Measurements from ENCODE around the gene ANK3.

Gene ANK3

GRCh38 chr10:60044971-60045370, 344.7 kb downstream of the ANK3 start:
- no peak overlapping the region for H3K27ac ChIP-seq
- no peak for TF ChIP-seq CTCF (conservative IDR thresholded peaks at IDR 0.05; ENCODE audit: low read depth)
- ChIA-PET CTCF (interaction anchor here (1.1 kb wide), 1 partner anchor 216 kb away, joined by 5 read pairs; no protein-coding TSS in a partner anchor), POLR2A (ENCODE audit: low non-redundant PET) (no interaction called here)
- no peak for DNase-seq (ENCODE audit: low spot score)

DNA sequence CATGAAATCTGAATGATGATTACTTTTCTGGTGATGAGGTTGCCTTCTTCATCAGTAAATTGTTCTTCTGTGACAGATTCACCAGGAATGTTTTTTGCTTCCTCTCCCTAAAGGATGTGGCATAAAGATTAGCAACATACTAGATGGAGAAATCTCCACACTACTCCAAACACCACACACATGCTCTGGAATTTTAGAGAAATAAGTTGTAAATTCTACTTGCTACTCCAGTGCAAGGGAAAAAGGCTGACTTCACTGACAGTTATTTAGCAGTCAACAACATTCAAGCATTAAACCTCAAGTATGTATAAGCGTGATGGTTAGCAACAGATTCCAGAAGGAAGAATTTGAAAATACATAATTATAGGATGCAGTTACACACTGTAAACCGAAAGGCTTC, 345.4 kb downstream of the ANK3 start:
- no peak for DNase-seq (ENCODE audit: low spot score)
- no peak for TF ChIP-seq CTCF (conservative IDR thresholded peaks at IDR 0.05; ENCODE audit: low read depth)
- POLR2A ChIA-PET (ENCODE audit: low non-redundant PET) = no interaction called here
- CTCF ChIA-PET = interaction anchor here (1.1 kb wide), 1 partner anchor 215 kb away, joined by 5 read pairs; no protein-coding TSS in a partner anchor
- no peak overlapping the region for H3K27ac ChIP-seq

- POLR2A ChIA-PET (ENCODE audit: low non-redundant PET) = no interaction called here
- no peak for TF ChIP-seq CTCF (conservative IDR thresholded peaks at IDR 0.05; ENCODE audit: low read depth)
- CTCF ChIA-PET = no interaction called here
- DNase-seq (ENCODE audit: low spot score) = no peak
- H3K27ac ChIP-seq = no peak overlapping the region
Measured at GRCh38 chr10:60043561-60044241, 346.0 kb downstream of the ANK3 start.

GRCh38 chr10:60042914-60043313, 346.8 kb downstream of the ANK3 start:
- DNase-seq (ENCODE audit: low spot score) = no peak
- ChIA-PET CTCF (no interaction called here), POLR2A (ENCODE audit: low non-redundant PET) (no interaction called here)
- TF ChIP-seq CTCF (conservative IDR thresholded peaks at IDR 0.05; ENCODE audit: low read depth) = no peak
- no peak overlapping the region for H3K27ac ChIP-seq

DNA sequence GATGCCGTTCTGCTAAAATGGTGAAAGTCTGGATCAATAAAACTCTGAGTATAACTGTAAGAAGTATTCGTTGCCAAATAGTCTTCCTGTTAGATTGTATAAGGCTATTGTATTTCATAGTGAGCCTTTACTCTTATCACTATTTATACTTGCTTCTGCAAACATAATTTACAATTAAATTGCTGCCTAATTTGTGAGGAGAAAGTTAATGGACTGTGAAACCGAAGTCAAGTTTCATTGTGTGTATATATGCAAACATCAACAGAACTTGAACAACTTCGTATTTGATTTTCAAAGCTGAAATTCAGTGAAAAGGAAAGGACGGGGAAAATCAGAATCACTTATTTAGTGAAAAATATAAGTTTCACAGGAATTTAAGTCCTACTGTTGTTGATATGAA, 347.4 kb downstream of the ANK3 start:
- ChIA-PET POLR2A (ENCODE audit: low non-redundant PET) (no interaction called here), CTCF (no interaction called here)
- DNase-seq (ENCODE audit: low spot score) = no peak
- H3K27ac ChIP-seq = no peak overlapping the region
- TF ChIP-seq CTCF (conservative IDR thresholded peaks at IDR 0.05; ENCODE audit: low read depth) = no peak

- H3K27ac ChIP-seq = no peak overlapping the region
- no peak for TF ChIP-seq CTCF (conservative IDR thresholded peaks at IDR 0.05; ENCODE audit: low read depth)
- ChIA-PET CTCF (interaction anchor here (0.6 kb wide), 1 partner anchor 8 kb away, joined by 4 read pairs; no protein-coding TSS in a partner anchor), POLR2A (ENCODE audit: low non-redundant PET) (no interaction called here)
- DNase-seq (ENCODE audit: low spot score) = no peak
Measured at GRCh38 chr10:60041489-60042133, 348.1 kb downstream of the ANK3 start.

Measured in RWPE1 (cell line).